ENCODE data around the gene NDUFS5.
"Not testable (repeated sequence)": the region's sequence is repeated elsewhere in the genome, so short reads cannot be mapped to it uniquely, and the experiment has no call there.

DNA sequence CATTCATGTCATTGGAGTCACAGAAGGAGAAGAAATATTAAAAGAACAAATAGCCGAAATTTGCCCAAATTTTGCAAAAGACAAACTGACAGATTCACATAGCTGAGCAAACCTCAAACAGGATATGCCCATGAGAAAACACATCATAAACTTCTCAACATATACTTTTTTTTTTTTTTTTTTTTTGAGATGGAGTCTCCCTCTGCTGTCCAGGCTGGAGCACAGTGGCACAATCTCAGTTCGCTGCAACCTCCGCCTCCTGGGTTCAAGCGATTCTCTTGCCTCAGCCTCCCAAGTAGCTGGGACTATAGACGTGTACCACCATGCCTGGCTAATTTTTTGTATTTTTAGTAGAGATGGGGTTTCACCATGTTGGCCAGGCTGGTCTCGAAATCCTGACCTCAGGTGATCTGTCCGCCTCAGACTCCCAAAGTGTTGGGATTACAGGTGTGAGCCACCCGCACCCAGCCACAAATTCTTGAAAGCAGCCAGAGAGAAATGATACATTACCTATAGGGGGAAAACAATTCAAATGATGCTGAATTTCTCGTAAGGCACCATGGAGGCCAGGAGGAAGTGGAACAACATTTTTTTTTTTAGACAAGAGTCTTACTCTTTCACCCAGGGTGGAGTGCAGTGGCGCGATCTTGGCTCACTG, 25.2 kb downstream of the NDUFS5 start:
- not testable (repeated sequence) for TF ChIP-seq POLR2A (IDR thresholded peaks at IDR 0.05; ENCODE audit: extremely low read depth, insufficient read length); MYC (IDR thresholded peaks at IDR 0.05; ENCODE audit: low read depth, low read length); CTCF (IDR thresholded peaks at IDR 0.05; ENCODE audit: low read depth, low read length); MAX (IDR thresholded peaks at IDR 0.05; ENCODE audit: low read depth, low read length)

Data from NB4 (cell line).